ENCODE data around the gene TMEM106A. TPM values are rescaled to one million over a fixed set of nuclear protein-coding genes. Genes with fewer than 3 reads are reported as not detected.

Gene TMEM106A
- total and polyA plus RNA-seq, 2 of the 13 experiments (the other 11 are each of a cell fraction or from before 2014, with no cell fraction given): 16.9 to 35.9 TPM

GRCh38 chr17:43170766-43171585 lies 40.7 kb upstream of the TMEM106A start, which contains the start of gene NBR1 (continued):
- TF ChIP-seq ARID3A (IDR thresholded peaks at IDR 0.05; ENCODE audit: low read depth, low read length): peak; percentile 74
- TF ChIP-seq POLR2A (IDR thresholded peaks at IDR 0.05; ENCODE audit: insufficient read depth in 1 of 2, low read depth in 2 of 2, low read length in 2 of 2): peak; percentile 76 to 89
- TF ChIP-seq FOXK1 (CRISPR knock-in tag; IDR thresholded peaks at IDR 0.05; ENCODE audit: borderline replicate concordance, low read depth): peak; percentile 98
- TF ChIP-seq CEBPB (IDR thresholded peaks at IDR 0.05; ENCODE audit: borderline replicate concordance, low read depth, low read length): no peak
- TF ChIP-seq IKZF5 (CRISPR knock-in tag; IDR thresholded peaks at IDR 0.05): peak; percentile 76
- 0 out of 2 replicates have a peak, but pooled peaks have one; percentile 65 for TF ChIP-seq MEIS1 (CRISPR knock-in tag; IDR thresholded peaks at IDR 0.05; ENCODE audit: borderline replicate concordance)
- TF ChIP-seq ZNF644 (CRISPR knock-in tag; IDR thresholded peaks at IDR 0.05; ENCODE audit: low read depth): 0 out of 2 replicates have a peak, but pooled peaks have one; percentile 34
- TF ChIP-seq TIGD3 (CRISPR knock-in tag; IDR thresholded peaks at IDR 0.05; ENCODE audit: borderline replicate concordance): peak; percentile 28; the same call in 1 of the 2 replicates
- TF ChIP-seq ATF4 (CRISPR knock-in tag; IDR thresholded peaks at IDR 0.05): peak in 1 of 2 experiments; percentile 41; a peak in 2 of 4 replicates
- peak; percentile 49; the same call in 1 of the 2 replicates for TF ChIP-seq HNRNPL (IDR thresholded peaks at IDR 0.05; ENCODE audit: low read depth, low read length)
- 0 out of 2 replicates have a peak, but pooled peaks have one; percentile 17 for TF ChIP-seq CSRNP1 (CRISPR knock-in tag; IDR thresholded peaks at IDR 0.05)
- 0 out of 2 replicates have a peak, but pooled peaks have one; percentile 39 for TF ChIP-seq FOSL2 (CRISPR knock-in tag; IDR thresholded peaks at IDR 0.05)
- peak; percentile 1; the same call in 1 of the 2 replicates for TF ChIP-seq ZZZ3 (CRISPR knock-in tag; IDR thresholded peaks at IDR 0.05; ENCODE audit: borderline replicate concordance)
- no peak for TF ChIP-seq SP1 (IDR thresholded peaks at IDR 0.05)
- TF ChIP-seq SP1 (CRISPR knock-in tag; IDR thresholded peaks at IDR 0.05): peak; percentile 69
- peak; percentile 93 for TF ChIP-seq XRCC5 (optimal IDR thresholded peaks at IDR 0.05; ENCODE audit: low read length)
- TF ChIP-seq ZMYM2 (CRISPR knock-in tag; IDR thresholded peaks at IDR 0.05): peak; percentile 74
- TF ChIP-seq TEAD2 (CRISPR knock-in tag; IDR thresholded peaks at IDR 0.05): no peak
- TF ChIP-seq ZFX (CRISPR knock-in tag; IDR thresholded peaks at IDR 0.05; ENCODE audit: low read depth): peak; percentile 96
- TF ChIP-seq GATA4 (IDR thresholded peaks at IDR 0.05; ENCODE audit: borderline replicate concordance, low read depth): peak; percentile 63; the same call in 1 of the 2 replicates
- TF ChIP-seq ZNF567 (CRISPR knock-in tag; IDR thresholded peaks at IDR 0.05; ENCODE audit: borderline replicate concordance): peak; percentile 78; the same call in 1 of the 2 replicates

Measured in HepG2 (cell line).